DOHH2 (cell line): ENCODE data around the gene DIS3L2.

ENCODE experiments used
- H3F3A ChIP-seq: fragments of 200-600 bp; sonication (generic), shearing (Covaris generic); 2 replicates; pipeline ENCODE4 v1.6.0; 2016; ENCODE audit warnings: antibody characterized with exemption, mild to moderate bottlenecking; ENCODE audit not compliant: control insufficient read depth, insufficient read depth
- H3K27ac ChIP-seq: fragments of 200-600 bp; sonication (generic); 2 replicates; pipeline ENCODE4 v1.5.1; 2014; ENCODE audit warnings: low read depth, mild to moderate bottlenecking, low read length, moderate library complexity
- H3K27me3 ChIP-seq: fragments of 200-600 bp; sonication (generic); 2 replicates; pipeline ENCODE4 v1.6.1; 2014; ENCODE audit warnings: mild to moderate bottlenecking, low read length, mixed read lengths; ENCODE audit not compliant: control insufficient read depth
- H3K36me3 ChIP-seq: fragments of 200-600 bp; sonication (generic); 2 replicates; pipeline ENCODE4 v1.6.1; 2014; ENCODE audit warnings: mild to moderate bottlenecking, low read length, moderate library complexity, mixed read lengths; ENCODE audit not compliant: control insufficient read depth
- H3K4me1 ChIP-seq: fragments of 200-600 bp; sonication (generic); 2 replicates; pipeline ENCODE4 v1.6.1; 2014; ENCODE audit warnings: mild to moderate bottlenecking, low read length, mixed read lengths; ENCODE audit not compliant: control insufficient read depth
- H3K4me2 ChIP-seq: fragments of 200-600 bp; sonication (generic); 2 replicates; pipeline ENCODE4 v1.6.0; 2014; ENCODE audit warnings: mild to moderate bottlenecking, low read length, moderate library complexity
- H3K4me3 ChIP-seq: fragments of 200-600 bp; sonication (generic); 2 replicates; pipeline ENCODE4 v1.5.1; 2014; ENCODE audit warnings: mild to moderate bottlenecking, low read length, mixed read lengths
- H3K79me2 ChIP-seq: fragments of 200-600 bp; sonication (generic); 2 replicates; pipeline ENCODE4 v1.6.1; 2014; ENCODE audit warnings: mild to moderate bottlenecking, low read length, mixed read lengths; ENCODE audit not compliant: control insufficient read depth
- H3K9me2 ChIP-seq: fragments of 200-600 bp; sonication (generic); replicated peaks from 2 replicates; pipeline ENCODE4 v1.6.1; 2014; ENCODE audit warnings: mild to moderate bottlenecking, low read length, mixed read lengths; ENCODE audit not compliant: control insufficient read depth
- H3K9me3 ChIP-seq: fragments of 200-600 bp; sonication (generic); 2 replicates; pipeline ENCODE4 v1.6.1; 2014; ENCODE audit warnings: antibody characterized with exemption, low read length, mixed read lengths; ENCODE audit not compliant: control insufficient read depth, insufficient read depth
- H4K20me1 ChIP-seq: fragments of 200-600 bp; sonication (generic); 2 replicates; pipeline ENCODE4 v1.6.0; 2014; ENCODE audit warnings: low read depth, mild to moderate bottlenecking, antibody characterized with exemption, low read length, moderate library complexity; ENCODE audit not compliant: control insufficient read depth, insufficient read depth
- CTCF ChIP-seq: fragments of 200-600 bp; sonication (generic); IDR thresholded peaks from one replicate; pipeline ENCODE4 v1.5.1; 2014; ENCODE audit warnings: antibody characterized with exemption, mild to moderate bottlenecking, low read depth, low read length; ENCODE audit not compliant: poor library complexity, severe bottlenecking
- EZH2phosphoT487 ChIP-seq: fragments of 200-600 bp; sonication (generic); IDR thresholded peaks from 2 replicates; pipeline ENCODE4 v1.6.1; 2017; ENCODE audit warnings: borderline replicate concordance, mild to moderate bottlenecking, antibody characterized with exemption, low read length, moderate library complexity, mixed read lengths

The DIS3L2 gene

GRCh38 chr2:232094883-232095282 lies 133.4 kb downstream of the DIS3L2 start:
- TF ChIP-seq CTCF = no peak
- no peak for TF ChIP-seq EZH2phosphoT487
- Histone ChIP-seq H3K9me2 (no peaks in the 10 kb centered on the region), H3K9me3 (no peaks in the 10 kb centered on the region), H3K4me3 (no peak overlapping the region), H3F3A (no peaks in the 10 kb centered on the region), H3K36me3 (no peaks in the 10 kb centered on the region), H3K27ac (no peak overlapping the region), H3K79me2 (no peaks in the 10 kb centered on the region), H4K20me1 (no peaks in the 10 kb centered on the region), H3K4me2 (no peak overlapping the region), H3K4me1 (no peaks in the 10 kb centered on the region), H3K27me3 (no peaks in the 10 kb centered on the region)

GRCh38 chr2:232097260-232097659 lies 135.7 kb downstream of the DIS3L2 start:
- Histone ChIP-seq H4K20me1 (no peaks in the 10 kb centered on the region), H3K4me1 (peaks cover 8% of the 10 kb centered on the region), H3K9me3 (no peaks in the 10 kb centered on the region)

GRCh38 chr2:232097758-232098157 lies 136.2 kb downstream of the DIS3L2 start:
- no peaks in the 10 kb centered on the region for H3F3A ChIP-seq
- no peak for TF ChIP-seq EZH2phosphoT487
- TF ChIP-seq CTCF = no peak
- H4K20me1 ChIP-seq = no peaks in the 10 kb centered on the region

More at GRCh38 chr2:232097260-232097659, 135.7 kb downstream of the DIS3L2 start:
- Histone ChIP-seq H3K27me3 (no peaks in the 10 kb centered on the region), H3K36me3 (no peaks in the 10 kb centered on the region; the same call in 1 of the 2 replicates), H3F3A (no peaks in the 10 kb centered on the region), H3K9me2 (no peaks in the 10 kb centered on the region), H3K4me3 (no peak overlapping the region), H3K4me2 (no peak overlapping the region), H3K79me2 (no peaks in the 10 kb centered on the region), H3K27ac (no peak overlapping the region)
- TF ChIP-seq CTCF (no peak), EZH2phosphoT487 (no peak)

More at GRCh38 chr2:232097758-232098157, 136.2 kb downstream of the DIS3L2 start:
- H3K4me2 ChIP-seq = no peak overlapping the region
- no peaks in the 10 kb centered on the region for H3K79me2 ChIP-seq
- H3K9me2 ChIP-seq = no peaks in the 10 kb centered on the region
- H3K4me1 ChIP-seq = peaks cover 13% of the 10 kb centered on the region
- H3K27ac ChIP-seq = no peak overlapping the region
- no peaks in the 10 kb centered on the region; the same call in 1 of the 2 replicates for H3K36me3 ChIP-seq
- H3K9me3 ChIP-seq = no peaks in the 10 kb centered on the region
- H3K27me3 ChIP-seq = no peaks in the 10 kb centered on the region
- H3K4me3 ChIP-seq = no peak overlapping the region
